DMS53 (cell line): ENCODE data around the gene ALG5.

ENCODE experiments used
- DNase-seq: peaks from one replicate; lab custom pipeline; 2025; lab: John Stamatoyannopoulos, UW

ALG5 gene

DNA sequence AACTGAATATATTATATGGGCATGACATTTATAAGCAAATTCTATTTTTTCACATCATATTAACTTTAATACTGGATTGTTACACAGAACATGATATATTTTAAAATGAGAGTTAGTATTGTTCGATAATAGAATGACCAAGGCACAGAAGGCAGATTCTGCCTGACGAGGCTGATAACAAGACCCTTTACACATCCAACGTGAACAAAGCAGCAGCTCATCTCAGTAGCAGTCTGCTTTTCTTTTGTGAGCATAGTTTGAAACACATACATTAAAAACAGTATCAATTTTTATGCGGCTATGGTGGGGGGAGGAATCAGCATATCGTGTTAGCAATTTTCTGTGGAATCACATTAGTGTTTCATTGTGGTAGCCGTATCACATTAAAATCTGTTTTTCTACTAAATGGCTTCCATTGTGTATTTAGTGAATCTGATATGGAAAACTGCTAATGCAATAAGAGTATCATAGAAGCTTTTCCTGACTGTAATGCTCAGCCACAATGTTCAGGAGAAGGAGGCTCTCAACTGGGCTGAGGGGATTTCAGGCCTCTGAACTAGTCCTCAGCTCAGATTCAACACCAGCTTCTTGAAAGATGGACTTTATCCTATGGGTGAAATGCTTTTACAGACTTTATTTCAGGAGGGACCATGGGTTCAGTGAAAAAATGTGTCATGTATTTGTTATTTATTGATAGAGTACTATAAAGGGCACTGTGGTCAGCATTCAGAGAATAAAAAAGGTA is 83.1 kb downstream of the ALG5 start:
- no peak for DNase-seq

- DNase-seq: no peak
Measured at GRCh38 chr13:36915106-36915505, 84.0 kb downstream of the ALG5 start.

DNA sequence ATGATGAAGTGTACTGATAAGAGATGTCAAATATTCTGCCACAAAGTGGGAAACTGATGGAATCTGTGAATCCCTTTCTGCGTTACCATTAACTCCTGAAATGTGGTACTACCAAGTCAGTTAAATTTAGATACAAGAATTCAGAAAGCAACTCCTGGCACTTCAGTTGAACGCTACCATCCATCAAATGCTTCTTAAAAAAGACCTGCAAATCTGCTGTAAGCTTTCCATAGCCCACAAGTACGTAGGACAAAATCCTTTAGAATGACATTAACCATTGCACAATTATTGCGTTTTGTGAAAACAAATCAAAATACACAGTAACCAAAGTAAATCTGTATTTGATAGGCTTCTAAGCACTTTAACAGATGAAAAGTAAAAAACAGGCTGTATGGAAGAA is 84.5 kb downstream of the ALG5 start:
- DNase-seq: no peak

- peak; percentile 38 for DNase-seq
Measured at GRCh38 chr13:36913463-36913862, 85.7 kb downstream of the ALG5 start.

DNA sequence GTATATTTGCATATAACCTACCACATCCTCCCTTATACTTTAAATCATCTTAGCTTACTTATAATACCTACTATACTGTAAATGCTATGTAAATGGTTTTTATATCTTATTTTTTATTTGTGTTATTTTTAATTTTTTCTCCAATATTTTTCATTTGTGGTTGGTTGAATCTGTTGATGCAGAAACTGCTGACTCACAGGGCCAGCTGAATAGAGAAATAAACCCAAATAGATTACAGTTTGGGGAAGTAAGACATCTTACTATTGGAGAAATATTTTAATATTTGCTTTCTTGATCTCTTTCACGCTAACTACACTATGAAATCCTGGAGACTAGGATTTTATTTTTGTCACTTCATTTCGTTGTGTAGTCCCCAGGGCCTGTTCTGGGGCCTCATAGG is 86.2 kb downstream of the ALG5 start:
- peak; percentile 40 for DNase-seq

GRCh38 chr13:36912369-36912768 is 86.8 kb downstream of the ALG5 start:
- DNase-seq: peak; percentile 18

GRCh38 chr13:36910545-36910944 is 88.6 kb downstream of the ALG5 start:
- no peak for DNase-seq

DNA sequence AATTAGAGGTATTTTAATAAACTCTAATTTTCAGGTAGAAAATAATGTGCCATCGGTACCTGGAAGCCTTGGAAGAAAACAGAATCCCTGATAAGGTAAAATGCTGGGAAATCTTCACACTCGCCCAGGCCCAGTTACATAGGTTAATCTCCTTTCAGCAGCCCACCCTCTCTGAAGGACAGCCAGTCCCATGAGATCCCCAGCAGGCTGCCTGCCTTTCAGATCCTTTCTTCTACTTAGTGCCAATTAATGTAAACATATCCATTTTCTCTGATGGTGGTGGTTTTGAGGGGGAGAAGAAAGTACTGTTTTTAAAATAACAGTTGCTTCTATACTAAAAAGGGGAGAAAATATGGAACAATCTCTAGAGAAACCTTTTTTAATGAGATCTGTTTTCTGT is 91.3 kb downstream of the ALG5 start:
- DNase-seq: no peak

GRCh38 chr13:36907266-36907665 is 91.9 kb downstream of the ALG5 start:
- DNase-seq: no peak

DNA sequence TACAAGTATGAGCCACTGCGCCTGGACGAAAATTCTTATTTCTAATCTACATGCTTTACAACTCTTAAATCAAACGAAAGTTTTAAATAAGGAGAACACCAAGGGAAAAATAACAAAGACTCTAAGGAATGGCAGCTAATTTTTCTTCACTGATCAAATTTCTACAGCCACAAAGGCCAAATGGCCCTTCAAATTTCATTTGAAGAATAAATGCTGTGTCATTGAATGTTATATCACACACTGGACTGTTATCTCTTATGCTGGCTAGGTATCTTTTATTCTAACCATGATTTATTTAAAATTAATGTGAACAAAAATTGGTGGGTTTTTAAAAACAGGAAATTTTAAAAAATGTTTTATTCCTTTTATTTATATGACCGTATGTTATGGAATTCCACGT is 93.2 kb downstream of the ALG5 start:
- DNase-seq: no peak

GRCh38 chr13:36903925-36904595 is 95.1 kb downstream of the ALG5 start:
- peak; percentile 74 for DNase-seq
